ENCODE results near the gene CUBN.

- TF ChIP-seq, protein P1, sequence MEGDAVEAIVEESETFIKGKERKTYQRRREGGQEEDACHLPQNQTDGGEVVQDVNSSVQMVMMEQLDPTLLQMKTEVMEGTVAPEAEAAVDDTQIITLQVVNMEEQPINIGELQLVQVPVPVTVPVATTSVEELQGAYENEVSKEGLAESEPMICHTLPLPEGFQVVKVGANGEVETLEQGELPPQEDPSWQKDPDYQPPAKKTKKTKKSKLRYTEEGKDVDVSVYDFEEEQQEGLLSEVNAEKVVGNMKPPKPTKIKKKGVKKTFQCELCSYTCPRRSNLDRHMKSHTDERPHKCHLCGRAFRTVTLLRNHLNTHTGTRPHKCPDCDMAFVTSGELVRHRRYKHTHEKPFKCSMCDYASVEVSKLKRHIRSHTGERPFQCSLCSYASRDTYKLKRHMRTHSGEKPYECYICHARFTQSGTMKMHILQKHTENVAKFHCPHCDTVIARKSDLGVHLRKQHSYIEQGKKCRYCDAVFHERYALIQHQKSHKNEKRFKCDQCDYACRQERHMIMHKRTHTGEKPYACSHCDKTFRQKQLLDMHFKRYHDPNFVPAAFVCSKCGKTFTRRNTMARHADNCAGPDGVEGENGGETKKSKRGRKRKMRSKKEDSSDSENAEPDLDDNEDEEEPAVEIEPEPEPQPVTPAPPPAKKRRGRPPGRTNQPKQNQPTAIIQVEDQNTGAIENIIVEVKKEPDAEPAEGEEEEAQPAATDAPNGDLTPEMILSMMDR (IDR thresholded peaks at IDR 0.05), result no peak
- TF ChIP-seq EP300 (IDR thresholded peaks at IDR 0.05), result no peak
These were observed 349.2 kb downstream of the CUBN start for GRCh38 chr10:16780338-16780880.

All from tibial nerve (tissue), 4 donors.